IPS-NIHi7 (cell line): ENCODE results near the gene ARMH2.
"Not testable (repeated sequence)": the region's sequence is repeated elsewhere in the genome, so short reads cannot be mapped to it uniquely, and the experiment has no call there.

ENCODE experiments used
- DNase-seq: peaks from one replicate; pipeline ENCODE4 v3.0.0; 2012; ENCODE audit warnings: mixed read lengths; ENCODE audit errors: extremely low spot score

ARMH2 gene

GRCh38 chr6:24764833-24765828 lies 33.6 kb downstream of the ARMH2 start:
- not testable (repeated sequence) for DNase-seq

GRCh38 chr6:24763578-24763977 lies 35.1 kb downstream of the ARMH2 start:
- DNase-seq: no peak

- DNase-seq: no peak
Observed at GRCh38 chr6:24761851-24762250, 36.9 kb downstream of the ARMH2 start.

GRCh38 chr6:24761193-24761835 lies 37.4 kb downstream of the ARMH2 start:
- peak; percentile 43 for DNase-seq

GRCh38 chr6:24760210-24760609 lies 38.5 kb downstream of the ARMH2 start:
- no peak for DNase-seq

- DNase-seq: no peak
Observed at GRCh38 chr6:24759718-24760117, 39.0 kb downstream of the ARMH2 start.

- DNase-seq: no peak
Observed at GRCh38 chr6:24757611-24758010, 41.1 kb downstream of the ARMH2 start.

- DNase-seq: no peak
Observed at GRCh38 chr6:24755279-24755678, 43.4 kb downstream of the ARMH2 start.

GRCh38 chr6:24754378-24754777 lies 44.3 kb downstream of the ARMH2 start:
- DNase-seq: not testable (repeated sequence)

GRCh38 chr6:24753545-24753944 lies 45.2 kb downstream of the ARMH2 start:
- DNase-seq: no peak

- DNase-seq: no peak
Observed at GRCh38 chr6:24752917-24753492, 45.7 kb downstream of the ARMH2 start.

- no peak for DNase-seq
Observed at GRCh38 chr6:24752503-24752902, 46.2 kb downstream of the ARMH2 start.

- DNase-seq: not testable (repeated sequence)
Observed at GRCh38 chr6:24750878-24751277, 47.8 kb downstream of the ARMH2 start.

GRCh38 chr6:24749297-24749696 lies 49.4 kb downstream of the ARMH2 start:
- DNase-seq: no peak
